AG04449 (cell line): Measurements from ENCODE around the gene SLC2A1.
A peak's percentile ranks its signal among the peaks of the same experiment; 100 is the strongest.

Experiments
- CTCF ChIA-PET: fragments of 350-600 bp; formaldehyde crosslinking; extraction: SDS; loops from one replicate; lab custom pipeline; 2021; ENCODE audit warnings: antibody characterized with exemption; lab: Yijun Ruan, JAX
- POLR2A ChIA-PET: fragments of 400-600, 350-600 bp; formaldehyde crosslinking; extraction: SDS; loops from one replicate; lab custom pipeline; 2020; ENCODE audit warnings: antibody characterized with exemption, inconsistent platforms; lab: Yijun Ruan, JAX
- DNase-seq: peaks from one replicate; pipeline ENCODE4 v3.0.0-alpha.2; 2010; ENCODE audit warnings: low read depth, low spot score
- H3K4me3 ChIP-seq: 2 replicates; pipeline ENCODE4 v1.5.1; 2011; ENCODE audit warnings: low read depth, mild to moderate bottlenecking, control low read depth, low read length
- CTCF ChIP-seq: IDR thresholded peaks from one replicate; pipeline ENCODE4 v1.5.1; 2011; ENCODE audit warnings: mild to moderate bottlenecking, moderate library complexity, low read length, control low read depth, inconsistent platforms; ENCODE audit not compliant: insufficient read depth; ENCODE audit errors: missing control alignments

SLC2A1 gene

GRCh38 chr1:42927920-42928505, 30.7 kb downstream of the SLC2A1 start:
- TF ChIP-seq CTCF: no peak
- DNase-seq: no peak
- POLR2A ChIA-PET: interaction anchor here (0.6 to 1.7 kb wide), 2 partner anchors 10 to 146 kb away, joined by 3 to 5 read pairs; no protein-coding TSS in a partner anchor
- CTCF ChIA-PET: interaction anchor here (0.7 to 21.3 kb wide), 5 partner anchors 9 to 151 kb away, joined by 3 to 927 read pairs (median 9); no protein-coding TSS in a partner anchor
- no peak overlapping the region for H3K4me3 ChIP-seq

- POLR2A ChIA-PET: interaction anchor here (1.0 to 1.7 kb wide), 2 partner anchors 8 to 11 kb away, joined by 3 to 5 read pairs; no protein-coding TSS in a partner anchor
- H3K4me3 ChIP-seq: no peak overlapping the region
- DNase-seq: no peak
- CTCF ChIA-PET: interaction anchor here (1.3 to 21.3 kb wide), 4 partner anchors 9 to 150 kb away, joined by 3 to 927 read pairs (median 38); no protein-coding TSS in a partner anchor
- no peak for TF ChIP-seq CTCF
Measured at GRCh38 chr1:42927274-42927841, 31.3 kb downstream of the SLC2A1 start.

- DNase-seq: no peak
- TF ChIP-seq CTCF: no peak
- H3K4me3 ChIP-seq: no peak overlapping the region
- ChIA-PET CTCF (interaction anchor here (1.3 to 21.3 kb wide), 4 partner anchors 10 to 149 kb away, joined by 3 to 927 read pairs (median 38); no protein-coding TSS in a partner anchor), POLR2A (interaction anchor here (1.0 to 1.7 kb wide), 2 partner anchors 8 to 11 kb away, joined by 3 to 5 read pairs; no protein-coding TSS in a partner anchor)
Measured at GRCh38 chr1:42926879-42927242, 31.8 kb downstream of the SLC2A1 start.

- POLR2A ChIA-PET: interaction anchor here (1.0 to 1.7 kb wide), 2 partner anchors 9 to 12 kb away, joined by 3 to 5 read pairs; no protein-coding TSS in a partner anchor
- CTCF ChIA-PET: interaction anchor here (1.3 to 21.3 kb wide), 5 partner anchors 10 to 149 kb away, joined by 3 to 927 read pairs (median 27); no protein-coding TSS in a partner anchor
- no peak for TF ChIP-seq CTCF
- H3K4me3 ChIP-seq: no peak overlapping the region
- DNase-seq: no peak
Measured at GRCh38 chr1:42926235-42926878, 32.3 kb downstream of the SLC2A1 start.

GRCh38 chr1:42924851-42925760, 33.6 kb downstream of the SLC2A1 start:
- TF ChIP-seq CTCF: no peak
- ChIA-PET POLR2A (interaction anchor here (0.7 to 1.1 kb wide), 3 partner anchors 12 to 28 kb away, joined by 3 to 4 read pairs (median 3); no protein-coding TSS in a partner anchor), CTCF (interaction anchor here (0.9 to 21.3 kb wide), 5 partner anchors 11 to 148 kb away, joined by 3 to 927 read pairs (median 51); no protein-coding TSS in a partner anchor)
- no peak for DNase-seq
- H3K4me3 ChIP-seq: peak overlapping the region; percentile 66
